ENCODE measurements around the gene HTR1E. TPM values are rescaled to one million over a fixed set of nuclear protein-coding genes. Genes with fewer than 3 reads are reported as not detected.

The HTR1E gene
- total RNA-seq, 1 donor from 2014 or later, result 0.58 TPM

GRCh38 chr6:87053312-87053711 is 116.0 kb downstream of the HTR1E start:
- no peaks in the 10 kb centered on the region for H3K36me3 Mint-ChIP-seq
- no peak for TF ChIP-seq CTCF (IDR thresholded peaks at IDR 0.05; ENCODE audit: unreplicated experiment)
- H3K27ac Mint-ChIP-seq, result no peak overlapping the region
- H3K4me3 Mint-ChIP-seq, result no peak overlapping the region
- DNase-seq (ENCODE audit: low spot score in 2 of 2, unreplicated experiment in 2 of 2), result no peak
- no peaks in the 10 kb centered on the region for H3K9me3 Mint-ChIP-seq
- no peaks in the 10 kb centered on the region for H3K4me1 Mint-ChIP-seq
- peaks cover 24% of the 10 kb centered on the region for H3K27me3 Mint-ChIP-seq (ENCODE audit: low read depth)

- no peak overlapping the region for H3K27ac Mint-ChIP-seq
- DNase-seq (ENCODE audit: low spot score in 2 of 2, unreplicated experiment in 2 of 2), result no peak
- H3K4me1 Mint-ChIP-seq, result no peaks in the 10 kb centered on the region
- H3K27me3 Mint-ChIP-seq (ENCODE audit: low read depth), result peaks cover 15% of the 10 kb centered on the region
- H3K9me3 Mint-ChIP-seq, result no peaks in the 10 kb centered on the region
- no peak for TF ChIP-seq CTCF (IDR thresholded peaks at IDR 0.05; ENCODE audit: unreplicated experiment)
- no peaks in the 10 kb centered on the region for H3K36me3 Mint-ChIP-seq
- H3K4me3 Mint-ChIP-seq, result no peak overlapping the region
These were observed 117.0 kb downstream of the HTR1E start for GRCh38 chr6:87054143-87054833.

- no peaks in the 10 kb centered on the region for H3K4me1 Mint-ChIP-seq
- no peak overlapping the region for H3K4me3 Mint-ChIP-seq
- no peak for TF ChIP-seq CTCF (IDR thresholded peaks at IDR 0.05; ENCODE audit: unreplicated experiment)
- H3K36me3 Mint-ChIP-seq, result no peaks in the 10 kb centered on the region
- H3K9me3 Mint-ChIP-seq, result no peaks in the 10 kb centered on the region
- H3K27ac Mint-ChIP-seq, result no peak overlapping the region
- DNase-seq (ENCODE audit: low spot score in 2 of 2, unreplicated experiment in 2 of 2), result no peak
- peaks cover 4% of the 10 kb centered on the region for H3K27me3 Mint-ChIP-seq (ENCODE audit: low read depth)
These were observed 122.6 kb downstream of the HTR1E start for GRCh38 chr6:87059943-87060342.

GRCh38 chr6:87065117-87065516 is 127.8 kb downstream of the HTR1E start:
- Mint-ChIP-seq H3K36me3 (no peaks in the 10 kb centered on the region), H3K27ac (no peak overlapping the region), H3K9me3 (no peaks in the 10 kb centered on the region), H3K4me1 (peaks cover 6% of the 10 kb centered on the region), H3K4me3 (no peak overlapping the region), H3K27me3 (ENCODE audit: low read depth) (peaks cover 4% of the 10 kb centered on the region)
- no peak for TF ChIP-seq CTCF (IDR thresholded peaks at IDR 0.05; ENCODE audit: unreplicated experiment)
- no peak for DNase-seq (ENCODE audit: low spot score in 2 of 2, unreplicated experiment in 2 of 2)

Other genes starting within 250 kb of the HTR1E start
- not detected in 3 replicates for gene CGA, start 157.6 kb downstream of the HTR1E start, total RNA-seq
- 106 to 112 TPM (median 108 TPM) in 3 replicates for gene ZNF292, start 218.0 kb downstream of the HTR1E start, total RNA-seq